HepG2 (cell line): ENCODE measurements around the gene ARHGAP26. TPM values are rescaled to one million over a fixed set of nuclear protein-coding genes. Genes with fewer than 3 reads are reported as not detected.

Source experiments
- CEBPG ChIP-seq: IDR thresholded peaks from 2 replicates; pipeline ENCODE4 v1.6.1; 2016
- HNRNPLL ChIP-seq: fragments of 200-400 bp; formaldehyde crosslinking; IDR thresholded peaks from 2 replicates; pipeline ENCODE4 v1.6.1; 2017; ENCODE audit warnings: mild to moderate bottlenecking, low read depth, low read length; ENCODE audit not compliant: poor library complexity, severe bottlenecking
- IKZF4 ChIP-seq: sonication (generic); formaldehyde crosslinking; IDR thresholded peaks from 2 replicates; pipeline ENCODE4 v1.5.1; 2020; ENCODE audit warnings: borderline replicate concordance, mild to moderate bottlenecking, low read depth, missing genetic modification reagents; ENCODE audit errors: not compliant biosample characterization
- IRX3 ChIP-seq: sonication (generic); formaldehyde crosslinking; IDR thresholded peaks from 2 replicates; pipeline ENCODE4 v1.8.1; 2023; ENCODE audit warnings: mild to moderate bottlenecking, low read depth, missing genetic modification reagents, borderline replicate concordance
- JDP2 ChIP-seq: sonication (generic); formaldehyde crosslinking; IDR thresholded peaks from 2 replicates; pipeline ENCODE4 v1.8.1; 2022; ENCODE audit warnings: missing genetic modification reagents, borderline replicate concordance
- KDM5B ChIP-seq: sonication (generic); formaldehyde crosslinking; IDR thresholded peaks from 2 replicates; pipeline ENCODE4 v1.4.0; 2020; ENCODE audit warnings: missing genetic modification reagents, mild to moderate bottlenecking, borderline replicate concordance
- NFKB2 ChIP-seq: sonication (generic); formaldehyde crosslinking; IDR thresholded peaks from 2 replicates; pipeline ENCODE4 v1.4.0; 2020; ENCODE audit warnings: missing genetic modification reagents, borderline replicate concordance
- SALL2 ChIP-seq: sonication (generic); formaldehyde crosslinking; IDR thresholded peaks from 2 replicates; pipeline ENCODE4 v1.8.1; 2023; ENCODE audit warnings: mild to moderate bottlenecking, missing genetic modification reagents, inconsistent platforms
- SIN3B ChIP-seq: fragments of 150-350 bp; IDR thresholded peaks from 2 replicates; pipeline ENCODE4 v1.6.1; 2014; ENCODE audit warnings: low read length
- SMAD9 ChIP-seq: sonication (generic); formaldehyde crosslinking; IDR thresholded peaks from 2 replicates; pipeline ENCODE4 v1.5.1; 2020; ENCODE audit warnings: mild to moderate bottlenecking, missing genetic modification reagents
- SNRNP70 ChIP-seq: fragments of 200-400 bp; formaldehyde crosslinking; IDR thresholded peaks from 2 replicates; pipeline ENCODE4 v1.6.1; 2017; ENCODE audit warnings: mild to moderate bottlenecking, low read depth, low read length, moderate library complexity
- SYNCRIP ChIP-seq: fragments of 200-400 bp; formaldehyde crosslinking; IDR thresholded peaks from 2 replicates; pipeline ENCODE4 v1.6.1; 2018; ENCODE audit warnings: mild to moderate bottlenecking, low read depth, low read length; ENCODE audit not compliant: insufficient read depth
- TAF1 ChIP-seq: sonication (generic); formaldehyde crosslinking; IDR thresholded peaks from 2 replicates; pipeline ENCODE4 v1.4.0; 2020; ENCODE audit warnings: missing genetic modification reagents
- TBP ChIP-seq: sonication (generic); formaldehyde crosslinking; IDR thresholded peaks from 2 replicates; pipeline ENCODE4 v1.5.0; 2020; ENCODE audit warnings: missing genetic modification reagents
- ZBTB38 ChIP-seq: sonication (generic); formaldehyde crosslinking; IDR thresholded peaks from 2 replicates; pipeline ENCODE4 v1.5.1; 2020; ENCODE audit warnings: mild to moderate bottlenecking, missing genetic modification reagents
- ZBTB7B ChIP-seq: sonication (generic); formaldehyde crosslinking; IDR thresholded peaks from 2 replicates; pipeline ENCODE4 v1.4.0; 2020; ENCODE audit warnings: missing genetic modification reagents
- ZBTB8A ChIP-seq: sonication (generic); formaldehyde crosslinking; IDR thresholded peaks from 2 replicates; pipeline ENCODE4 v1.4.0; 2020; ENCODE audit warnings: mild to moderate bottlenecking, low read depth, missing genetic modification reagents, borderline replicate concordance
- ZC3H4 ChIP-seq: sonication (generic); formaldehyde crosslinking; IDR thresholded peaks from 2 replicates; pipeline ENCODE4 v1.4.0; 2020; ENCODE audit warnings: missing genetic modification reagents, borderline replicate concordance
- ZNF10 ChIP-seq: sonication (generic); formaldehyde crosslinking; IDR thresholded peaks from 2 replicates; pipeline ENCODE4 v1.4.0; 2020; ENCODE audit warnings: mild to moderate bottlenecking, low read depth, missing genetic modification reagents, borderline replicate concordance
- ZNF17 ChIP-seq: sonication (generic); formaldehyde crosslinking; IDR thresholded peaks from 2 replicates; pipeline ENCODE4 v1.5.0; 2020; ENCODE audit warnings: mild to moderate bottlenecking, missing genetic modification reagents
- ZNF292 ChIP-seq: sonication (generic); formaldehyde crosslinking; IDR thresholded peaks from 2 replicates; pipeline ENCODE4 v1.8.1; 2022; ENCODE audit warnings: mild to moderate bottlenecking, low read depth, missing genetic modification reagents, borderline replicate concordance
- ZNF549 ChIP-seq: sonication (generic); formaldehyde crosslinking; IDR thresholded peaks from 2 replicates; pipeline ENCODE4 v1.5.0; 2020; ENCODE audit warnings: missing genetic modification reagents
- ZNF629 ChIP-seq: sonication (generic); formaldehyde crosslinking; conservative IDR thresholded peaks from 2 replicates; pipeline ENCODE4 v1.5.0; 2020; ENCODE audit warnings: missing genetic modification reagents
- ZNF670 ChIP-seq: sonication (generic); formaldehyde crosslinking; IDR thresholded peaks from 2 replicates; pipeline ENCODE4 v1.8.0; 2022; ENCODE audit warnings: mild to moderate bottlenecking, missing genetic modification reagents, borderline replicate concordance
- ZNF709 ChIP-seq: sonication (generic); formaldehyde crosslinking; IDR thresholded peaks from 2 replicates; pipeline ENCODE4 v1.5.0; 2020; ENCODE audit warnings: mild to moderate bottlenecking, missing genetic modification reagents
- polyA plus RNA-seq, 8 experiments: library from polyadenylated mRNA; depleted of rRNA in 3 of 8; stranded (reverse) in 7 of 8; unstranded in 1 of 8; fragments of >200 nt; fragmentation: Illumina TruSeq in 4 of 8; extraction: Trizol in 4 of 8; gene quantifications; 2 replicates each; pipeline versions ENCODE4 v1.2.1 to v1.2.3, GENCODE V29; 2011 to 2016; ENCODE audit warnings: low read depth in 4 of 8, missing spikeins in 1 of 8, mixed read lengths in 1 of 8; ENCODE audit not compliant: insufficient read depth in 1 of 8
- total RNA-seq, 5 experiments: library from RNA; depleted of rRNA; stranded (reverse); fragments of >200 nt; fragmentation: Illumina TruSeq; extraction: Trizol; gene quantifications; 2 replicates each; pipeline ENCODE4 v1.2.3, GENCODE V29; 2016; ENCODE audit warnings: low read depth in 1 of 5
- TF ChIP-seq, protein P1 (sequence below): IDR thresholded peaks from 2 replicates; pipeline ENCODE4 v1.6.1; 2016; ENCODE audit warnings: low read depth, borderline replicate concordance
- TF ChIP-seq, protein P2 (sequence below): sonication (generic); formaldehyde crosslinking; IDR thresholded peaks from 2 replicates; pipeline ENCODE4 v1.8.1; 2023; ENCODE audit warnings: missing genetic modification reagents, mild to moderate bottlenecking, borderline replicate concordance
- TF ChIP-seq, protein P3 (sequence below): sonication (generic); formaldehyde crosslinking; IDR thresholded peaks from 2 replicates; pipeline ENCODE4 v1.5.1; 2020; ENCODE audit warnings: missing genetic modification reagents, mild to moderate bottlenecking, borderline replicate concordance

Gene ARHGAP26
- total and polyA plus RNA-seq, 2 of the 13 experiments (the other 11 are each of a cell fraction or from before 2014, with no cell fraction given), result 9.6 to 18.2 TPM

DNA sequence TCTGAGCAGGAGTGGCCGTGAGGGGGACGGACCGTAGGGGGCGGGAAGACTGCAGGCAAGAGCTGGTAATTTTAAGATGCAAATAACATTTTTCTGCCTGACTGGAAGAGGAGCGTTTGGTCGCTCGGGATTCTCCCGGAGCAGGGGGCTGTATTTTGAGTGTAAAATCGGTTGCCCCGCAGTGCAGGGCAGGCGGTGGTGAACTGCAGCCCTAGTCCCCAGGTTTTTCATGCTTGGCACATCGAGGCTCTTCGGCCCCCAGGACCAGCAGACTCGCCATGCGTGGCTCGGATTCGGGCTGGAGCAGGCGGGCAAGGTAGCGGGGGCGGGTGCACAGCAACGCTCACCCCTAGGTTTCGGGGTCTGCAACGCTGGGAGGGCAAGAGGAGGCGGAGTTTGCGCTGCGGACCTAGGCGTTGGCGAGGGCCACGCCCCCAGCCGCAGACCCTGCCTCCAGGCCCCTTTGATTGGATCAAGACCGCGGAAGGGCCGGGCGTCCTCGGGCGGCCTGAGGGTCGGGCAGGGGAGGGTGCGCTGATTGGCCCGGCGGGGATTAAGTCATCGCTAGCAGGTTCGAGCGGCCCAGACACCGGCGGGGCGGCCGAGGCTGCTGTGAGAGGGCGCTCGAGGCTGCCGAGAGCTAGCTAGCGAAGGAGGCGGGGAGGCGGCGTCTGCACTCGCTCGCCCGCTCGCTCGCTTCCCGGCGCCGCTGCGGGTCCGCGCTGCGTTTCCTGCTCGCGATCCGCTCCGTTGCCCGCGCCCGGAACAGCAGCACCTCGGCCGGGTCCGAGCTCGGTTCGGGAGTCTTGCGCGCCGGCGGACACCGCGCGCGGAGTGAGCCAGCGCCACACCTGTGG is at the start of gene ARHGAP26 (continued):
- TF ChIP-seq, protein P1, sequence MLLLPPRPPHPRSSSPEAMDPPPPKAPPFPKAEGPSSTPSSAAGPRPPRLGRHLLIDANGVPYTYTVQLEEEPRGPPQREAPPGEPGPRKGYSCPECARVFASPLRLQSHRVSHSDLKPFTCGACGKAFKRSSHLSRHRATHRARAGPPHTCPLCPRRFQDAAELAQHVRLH, result no peak
- TF ChIP-seq SIN3B, result no peak
- TF ChIP-seq JDP2 (CRISPR knock-in tag), result no peak
- TF ChIP-seq ZNF670, result 0 out of 2 replicates have a peak, but pooled peaks have one; percentile 53
- TF ChIP-seq ZBTB8A (CRISPR knock-in tag), result no peak
- TF ChIP-seq SALL2, result no peak; the same call in none of the 2 replicates
- no peak for TF ChIP-seq ZNF10 (CRISPR knock-in tag)
- no peak for TF ChIP-seq SMAD9 (CRISPR knock-in tag)
- peak; percentile 75 for TF ChIP-seq ZBTB7B (CRISPR knock-in tag)
- peak; percentile 57; the same call in 1 of the 2 replicates for TF ChIP-seq CEBPG (CRISPR knock-in tag)
- peak; percentile 99 for TF ChIP-seq HNRNPLL
- 0 out of 2 replicates have a peak, but pooled peaks have one; percentile 29 for TF ChIP-seq KDM5B (CRISPR knock-in tag)
- TF ChIP-seq ZNF629 (CRISPR knock-in tag), result peak; percentile 20; the same call in 1 of the 2 replicates
- TF ChIP-seq ZNF292 (CRISPR knock-in tag), result 0 out of 2 replicates have a peak, but pooled peaks have one; percentile 66
- TF ChIP-seq TAF1, result peak; percentile 59; the same call in 1 of the 2 replicates
- TF ChIP-seq, protein P2, sequence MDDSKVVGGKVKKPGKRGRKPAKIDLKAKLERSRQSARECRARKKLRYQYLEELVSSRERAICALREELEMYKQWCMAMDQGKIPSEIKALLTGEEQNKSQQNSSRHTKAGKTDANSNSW (CRISPR knock-in tag), result no peak
- no peak for TF ChIP-seq ZBTB38
- TF ChIP-seq TBP (CRISPR knock-in tag), result no peak
- TF ChIP-seq, protein P3, sequence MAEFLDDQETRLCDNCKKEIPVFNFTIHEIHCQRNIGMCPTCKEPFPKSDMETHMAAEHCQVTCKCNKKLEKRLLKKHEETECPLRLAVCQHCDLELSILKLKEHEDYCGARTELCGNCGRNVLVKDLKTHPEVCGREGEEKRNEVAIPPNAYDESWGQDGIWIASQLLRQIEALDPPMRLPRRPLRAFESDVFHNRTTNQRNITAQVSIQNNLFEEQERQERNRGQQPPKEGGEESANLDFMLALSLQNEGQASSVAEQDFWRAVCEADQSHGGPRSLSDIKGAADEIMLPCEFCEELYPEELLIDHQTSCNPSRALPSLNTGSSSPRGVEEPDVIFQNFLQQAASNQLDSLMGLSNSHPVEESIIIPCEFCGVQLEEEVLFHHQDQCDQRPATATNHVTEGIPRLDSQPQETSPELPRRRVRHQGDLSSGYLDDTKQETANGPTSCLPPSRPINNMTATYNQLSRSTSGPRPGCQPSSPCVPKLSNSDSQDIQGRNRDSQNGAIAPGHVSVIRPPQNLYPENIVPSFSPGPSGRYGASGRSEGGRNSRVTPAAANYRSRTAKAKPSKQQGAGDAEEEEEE (CRISPR knock-in tag), result peak; percentile 74; the same call in 1 of the 2 replicates
- peak; percentile 40; the same call in 1 of the 2 replicates for TF ChIP-seq NFKB2 (CRISPR knock-in tag)
- no peak for TF ChIP-seq SNRNP70
- no peak for TF ChIP-seq IKZF4 (CRISPR knock-in tag)
- TF ChIP-seq IRX3 (CRISPR knock-in tag), result peak; percentile 36; the same call in 1 of the 2 replicates
- no peak for TF ChIP-seq ZC3H4 (CRISPR knock-in tag)
- no peak for TF ChIP-seq ZNF17 (CRISPR knock-in tag)
- TF ChIP-seq ZNF709 (CRISPR knock-in tag), result no peak
- no peak for TF ChIP-seq ZNF549 (CRISPR knock-in tag)
- TF ChIP-seq SYNCRIP, result no peak
